CD1c-positive myeloid dendritic cell (primary cell): ENCODE results near the gene CCRL2.
A peak's percentile ranks its signal among the peaks of the same experiment; 100 is the strongest.
"Not testable (repeated sequence)": the region's sequence is repeated elsewhere in the genome, so short reads cannot be mapped to it uniquely, and the experiment has no call there.

ENCODE experiments used
- DNase-seq: peaks from one replicate; pipeline ENCODE4 v3.0.0-alpha.2; 2016; ENCODE audit errors: extremely low spot score

CCRL2 gene

DNA sequence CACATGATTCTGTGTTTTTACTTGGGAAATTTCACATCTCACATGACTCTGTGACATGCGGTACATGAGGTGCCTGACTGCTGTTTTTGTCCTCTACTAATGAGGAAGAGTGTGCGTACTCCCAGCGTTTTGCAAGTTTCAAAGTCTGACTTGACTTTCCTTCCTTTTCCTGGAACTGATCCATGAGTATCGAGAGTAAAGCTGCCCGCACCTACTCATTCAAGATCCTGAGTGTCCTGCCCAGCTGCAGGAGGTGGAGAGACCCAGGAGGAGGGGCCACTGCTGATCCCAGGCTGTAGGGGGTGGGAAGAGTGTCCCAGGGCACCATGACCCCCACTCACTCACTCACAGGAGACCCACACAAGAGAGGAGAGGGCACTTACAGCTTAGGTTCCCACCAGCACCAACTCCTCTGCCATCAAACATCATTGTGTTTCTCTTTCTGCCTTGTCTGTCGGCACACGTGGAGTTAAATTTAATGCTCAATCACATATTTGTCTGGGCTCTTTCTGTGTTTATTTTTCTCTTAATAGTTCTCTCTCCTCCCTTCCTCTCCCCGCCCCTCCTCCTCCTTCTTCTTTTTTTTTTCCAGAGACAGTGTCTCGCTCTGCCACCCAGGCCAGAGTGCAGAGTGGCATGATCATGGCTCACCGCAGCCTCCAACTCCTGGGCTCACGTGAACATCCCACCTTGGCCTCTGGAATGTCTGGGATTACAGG, 1.6 kb upstream of the CCRL2 start:
- DNase-seq, result peak; percentile 93

DNA sequence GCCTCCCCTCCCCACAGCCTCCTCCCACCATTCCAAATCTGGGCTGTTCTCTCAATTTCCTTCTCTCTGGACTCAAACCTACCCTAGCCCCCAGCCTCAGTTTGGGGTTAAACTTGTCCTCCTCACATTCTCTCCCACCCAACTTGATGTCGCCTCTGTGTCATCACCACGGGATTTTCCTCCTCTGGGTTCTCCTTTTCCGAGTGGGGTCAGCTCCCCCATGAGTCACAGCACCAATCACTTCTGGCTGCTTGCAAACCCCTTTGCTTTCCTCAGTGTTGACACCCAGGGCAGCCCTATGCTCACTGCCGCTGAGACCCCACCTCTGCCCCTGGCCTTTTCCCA, 644 bp upstream of the CCRL2 start:
- DNase-seq, result peak; percentile 94

DNA sequence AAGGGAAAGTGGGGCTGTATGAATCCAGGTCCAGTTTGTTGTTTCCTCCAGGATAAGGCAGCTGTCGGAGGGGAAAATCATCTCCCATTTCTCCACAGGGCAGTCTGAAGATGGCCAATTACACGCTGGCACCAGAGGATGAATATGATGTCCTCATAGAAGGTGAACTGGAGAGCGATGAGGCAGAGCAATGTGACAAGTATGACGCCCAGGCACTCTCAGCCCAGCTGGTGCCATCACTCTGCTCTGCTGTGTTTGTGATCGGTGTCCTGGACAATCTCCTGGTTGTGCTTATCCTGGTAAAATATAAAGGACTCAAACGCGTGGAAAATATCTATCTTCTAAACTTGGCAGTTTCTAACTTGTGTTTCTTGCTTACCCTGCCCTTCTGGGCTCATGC, 911 bp downstream of the CCRL2 start:
- no peak for DNase-seq

DNA sequence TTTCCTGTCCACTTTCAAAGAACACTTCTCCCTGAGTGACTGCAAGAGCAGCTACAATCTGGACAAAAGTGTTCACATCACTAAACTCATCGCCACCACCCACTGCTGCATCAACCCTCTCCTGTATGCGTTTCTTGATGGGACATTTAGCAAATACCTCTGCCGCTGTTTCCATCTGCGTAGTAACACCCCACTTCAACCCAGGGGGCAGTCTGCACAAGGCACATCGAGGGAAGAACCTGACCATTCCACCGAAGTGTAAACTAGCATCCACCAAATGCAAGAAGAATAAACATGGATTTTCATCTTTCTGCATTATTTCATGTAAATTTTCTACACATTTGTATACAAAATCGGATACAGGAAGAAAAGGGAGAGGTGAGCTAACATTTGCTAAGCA, 1.8 kb downstream of the CCRL2 start:
- no peak for DNase-seq

DNA sequence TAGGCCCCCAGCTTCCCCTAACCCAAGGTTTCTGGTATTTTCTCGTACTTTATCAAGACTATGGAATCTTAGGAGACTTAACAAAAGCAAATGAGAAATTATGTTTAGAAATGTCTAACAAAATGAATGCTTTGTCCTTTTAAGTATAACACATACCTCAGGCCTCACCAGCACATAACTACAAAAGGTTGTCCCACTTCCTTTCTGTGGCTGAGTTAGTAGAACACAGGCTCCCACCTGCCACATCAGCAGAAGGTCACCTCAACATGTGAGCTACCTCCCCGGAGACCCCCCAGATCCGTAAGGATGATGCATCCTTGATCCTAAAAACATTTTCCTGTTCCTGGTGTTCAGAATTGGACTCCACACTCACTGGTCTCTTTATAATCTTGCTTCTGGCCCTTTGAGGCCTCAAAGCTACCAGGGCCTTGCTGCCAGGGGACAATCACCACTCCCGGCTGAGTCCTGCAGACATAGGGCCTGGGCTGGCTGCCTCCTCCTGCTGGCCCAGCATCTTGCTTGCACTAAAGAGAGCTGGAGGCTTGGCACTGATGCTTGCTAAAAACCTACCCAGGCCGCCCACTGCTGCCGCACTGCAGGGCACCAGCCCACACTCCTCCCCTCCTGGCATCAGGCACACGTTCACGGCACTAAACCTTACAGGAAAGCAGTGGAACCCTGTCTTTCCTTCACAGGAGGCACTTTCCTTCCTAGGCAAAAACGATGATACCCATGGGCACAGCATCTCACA, 2.9 kb downstream of the CCRL2 start:
- DNase-seq, result no peak

DNA sequence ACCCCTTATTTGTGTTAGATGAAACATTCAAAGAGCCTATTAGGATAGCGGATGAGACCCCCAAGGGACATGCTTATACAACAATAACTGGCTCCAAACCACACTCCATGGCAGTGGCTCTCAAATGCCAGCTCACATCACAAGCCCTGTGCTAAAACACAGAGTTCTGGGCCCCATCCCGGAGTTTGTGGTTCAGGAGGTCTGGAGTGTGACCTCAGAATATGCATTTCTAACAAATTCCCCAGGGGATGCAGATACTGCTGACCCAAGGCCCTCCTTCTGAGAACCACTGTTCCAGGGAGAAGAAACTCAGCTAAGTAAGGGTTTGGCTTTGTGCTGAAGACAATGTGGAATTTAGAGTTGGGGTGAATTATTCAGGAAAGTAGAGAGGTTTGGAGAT, 3.6 kb downstream of the CCRL2 start:
- no peak for DNase-seq

DNA sequence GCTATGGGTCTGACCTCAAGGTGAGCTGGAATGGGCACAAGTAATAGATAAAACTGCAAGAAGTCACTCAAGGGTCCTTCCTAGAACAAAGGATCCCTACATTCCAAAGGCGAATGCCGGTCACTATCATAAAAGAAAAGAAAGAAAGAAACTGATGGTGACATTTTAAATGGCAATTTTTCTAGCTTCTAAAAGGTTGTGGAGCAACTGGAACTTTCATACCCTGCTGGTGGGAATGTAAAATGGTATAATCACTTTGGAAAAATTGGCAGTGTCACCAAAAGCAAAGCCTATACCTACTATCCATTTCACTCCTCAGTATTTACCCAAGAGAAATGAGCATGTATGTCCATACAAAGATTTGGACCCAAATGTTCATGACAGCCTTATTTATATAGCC, 4.2 kb downstream of the CCRL2 start:
- no peak for DNase-seq

DNA sequence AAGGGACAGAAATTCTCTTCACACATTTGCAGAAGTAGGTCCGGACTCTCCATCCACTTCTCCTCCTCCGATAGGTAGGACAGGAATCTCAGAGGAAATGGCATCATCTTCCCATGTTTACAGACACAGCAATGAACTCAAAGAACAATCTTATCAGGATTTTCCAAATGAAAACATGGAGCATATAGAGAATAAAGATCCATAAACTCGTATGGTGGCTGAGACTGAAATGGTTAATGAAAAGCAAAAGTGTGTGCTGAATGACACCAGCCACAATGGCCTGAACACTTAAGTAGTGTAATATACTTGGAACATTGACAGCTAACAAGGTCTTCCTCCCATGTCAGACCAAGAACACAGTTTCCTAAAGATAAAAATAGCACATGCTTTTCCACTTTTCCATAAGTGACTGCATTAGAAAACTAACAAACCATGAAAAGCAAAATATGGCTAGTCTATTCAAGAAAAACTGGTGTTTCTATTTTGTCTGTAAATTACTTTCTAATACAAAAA, 5.8 kb downstream of the CCRL2 start:
- no peak for DNase-seq

DNA sequence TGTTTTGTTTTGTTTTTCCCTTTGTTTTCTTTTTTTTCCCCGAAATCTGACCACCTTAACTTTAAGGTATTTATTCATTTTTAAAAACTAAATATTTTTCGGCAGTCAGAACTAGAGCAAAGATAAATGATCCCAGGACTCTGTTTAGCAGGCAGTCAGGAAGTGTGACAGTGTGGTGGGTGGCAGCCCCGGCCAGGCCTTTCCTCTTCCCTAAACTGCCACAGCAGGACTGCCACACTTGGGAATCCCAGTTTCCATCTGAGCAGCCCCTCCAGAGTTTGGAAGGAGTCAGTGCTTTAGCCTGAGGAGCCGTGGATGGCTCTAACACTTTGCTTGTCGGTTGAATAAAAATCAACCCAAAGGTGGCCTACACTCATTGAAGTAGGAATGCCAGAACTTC, 6.9 kb downstream of the CCRL2 start:
- DNase-seq, result peak; percentile 49

DNA sequence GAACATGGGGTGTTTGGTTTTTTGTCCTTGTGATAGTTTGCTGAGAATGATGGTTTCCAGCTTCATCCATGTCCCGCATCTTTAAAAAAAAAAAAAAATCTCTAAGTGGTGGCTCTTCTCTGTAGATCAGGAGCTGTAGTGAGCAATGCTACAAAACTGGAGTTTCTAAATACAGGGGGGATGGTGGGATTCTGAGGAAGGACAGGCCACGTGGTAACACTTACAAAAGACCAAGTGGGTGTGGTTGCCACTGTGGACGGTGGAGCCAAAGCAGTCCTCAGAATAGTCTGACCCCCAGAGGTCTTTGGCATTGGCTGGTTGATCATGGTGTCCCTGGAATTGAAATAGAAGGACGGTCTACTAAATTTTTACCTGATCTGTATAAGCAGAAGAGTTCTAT, 7.7 kb downstream of the CCRL2 start:
- peak; percentile 8 for DNase-seq

DNA sequence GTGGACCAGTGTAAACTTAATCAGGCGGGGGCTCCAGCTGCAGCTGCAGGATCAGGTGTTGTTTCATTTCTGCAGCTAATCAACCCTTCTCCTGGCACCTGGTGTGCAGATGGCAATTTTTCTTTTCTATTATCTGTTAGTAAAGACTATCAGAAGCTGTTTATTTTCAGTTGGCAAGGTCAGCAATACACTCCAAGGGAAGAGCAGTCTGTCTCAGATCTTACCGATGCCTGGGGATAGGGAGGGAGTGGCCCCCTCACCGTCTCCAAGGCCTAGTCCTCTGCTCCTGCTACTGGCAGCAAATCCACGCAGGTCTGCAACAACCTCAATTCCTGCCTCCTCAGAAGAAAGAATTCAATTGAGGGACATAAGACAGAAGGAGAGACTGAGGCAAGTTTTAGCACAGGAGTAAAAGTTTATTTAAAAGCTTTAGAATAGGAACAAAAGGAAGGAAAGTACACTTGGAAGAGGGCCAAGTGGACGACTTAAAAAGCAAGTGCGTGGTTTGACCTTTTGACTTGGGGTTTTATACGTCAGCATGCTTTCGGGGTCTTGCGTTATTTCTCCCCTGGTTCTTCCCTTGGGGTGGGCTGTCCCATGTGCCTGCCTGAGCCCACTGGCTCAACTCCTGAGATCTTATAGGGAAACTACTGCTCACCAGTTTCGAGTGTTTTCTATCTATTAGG, 9.2 kb downstream of the CCRL2 start:
- DNase-seq, result peak; percentile 18

DNA sequence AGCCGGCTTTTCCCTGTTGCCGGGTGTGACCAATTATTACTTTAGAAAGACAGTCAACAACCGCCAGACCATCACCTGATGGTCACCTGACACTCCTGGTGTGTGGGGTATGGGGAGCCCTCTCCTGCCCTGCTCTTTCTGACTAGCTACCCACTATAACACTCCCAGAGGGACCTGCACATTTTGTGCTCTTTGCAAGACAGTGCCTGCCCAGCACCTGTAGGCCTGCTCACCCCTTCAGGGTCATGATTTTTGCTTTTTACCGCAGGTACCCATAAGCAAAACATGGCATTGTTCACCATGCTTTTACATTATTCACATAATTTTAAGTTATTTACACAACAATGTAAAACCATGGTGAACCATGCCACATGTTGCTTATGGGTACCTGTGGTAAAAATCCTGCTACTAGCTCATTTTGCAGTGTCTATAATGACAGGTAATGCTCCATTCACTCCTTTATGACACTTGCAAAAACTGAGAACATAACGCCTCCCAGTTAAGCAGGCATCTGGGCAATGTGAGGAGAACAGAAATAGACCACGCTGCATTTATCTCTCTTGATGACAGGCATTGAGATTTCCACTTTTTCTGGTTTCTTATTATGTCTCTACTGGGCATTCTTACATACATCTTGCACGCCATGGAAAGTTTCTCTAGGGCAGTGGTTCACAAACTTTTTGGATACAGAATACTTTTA, 9.9 kb downstream of the CCRL2 start:
- DNase-seq, result no peak

DNA sequence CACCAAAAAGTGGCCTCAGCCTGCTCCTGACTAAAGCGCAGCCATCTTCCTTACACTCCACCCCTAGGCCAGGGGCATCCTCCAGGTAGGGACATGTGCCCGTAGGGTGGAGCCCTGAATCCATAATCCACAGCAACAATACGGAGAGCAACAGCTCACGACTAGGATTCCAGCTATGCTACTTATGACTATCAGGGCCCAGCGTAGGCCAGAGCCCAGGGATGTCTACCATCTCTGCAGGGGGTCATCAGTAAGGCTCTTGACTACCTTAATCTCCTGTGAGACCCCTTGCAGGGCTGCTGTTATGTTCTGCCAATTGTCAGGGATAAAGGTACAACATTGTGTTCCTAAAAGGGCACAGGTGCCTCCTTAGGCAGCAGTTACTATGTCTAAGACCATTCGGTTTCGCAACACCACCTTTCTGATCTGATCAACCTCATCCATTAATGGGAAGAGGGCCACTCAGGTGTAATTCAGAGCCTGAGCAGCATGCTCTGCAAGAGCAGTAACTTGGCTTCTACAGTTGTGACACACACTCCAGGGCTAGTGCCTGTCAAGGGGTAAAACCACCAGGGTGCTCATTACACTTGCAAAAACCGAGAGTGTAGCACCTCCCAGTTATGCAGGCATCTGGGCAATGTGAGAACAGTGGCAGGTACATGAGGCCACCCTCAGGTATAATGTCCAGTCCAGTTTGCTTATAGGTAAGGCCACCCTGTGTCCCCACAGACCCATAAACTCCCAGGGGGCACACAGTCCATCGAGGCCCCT, 11.0 kb downstream of the CCRL2 start:
- no peak for DNase-seq

DNA sequence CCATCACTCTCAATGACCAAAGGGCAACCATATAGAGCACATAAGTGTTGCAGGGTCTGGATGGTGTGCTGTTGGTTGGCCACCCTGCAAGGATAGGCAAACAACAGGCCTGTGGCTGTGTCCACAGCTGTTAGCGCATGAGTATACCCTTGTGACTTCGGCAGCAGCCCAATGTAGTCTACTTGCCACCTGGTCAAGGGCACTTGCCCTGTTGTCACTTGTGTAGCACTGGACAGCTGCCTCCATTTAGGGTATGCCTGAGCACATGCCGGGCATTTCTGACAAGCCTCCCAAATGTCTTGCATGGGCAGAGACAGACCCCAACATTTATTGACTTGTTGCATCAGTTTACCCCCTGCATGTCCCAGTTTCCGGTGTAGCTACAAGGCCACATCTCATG, 12.8 kb downstream of the CCRL2 start:
- DNase-seq, result no peak

DNA sequence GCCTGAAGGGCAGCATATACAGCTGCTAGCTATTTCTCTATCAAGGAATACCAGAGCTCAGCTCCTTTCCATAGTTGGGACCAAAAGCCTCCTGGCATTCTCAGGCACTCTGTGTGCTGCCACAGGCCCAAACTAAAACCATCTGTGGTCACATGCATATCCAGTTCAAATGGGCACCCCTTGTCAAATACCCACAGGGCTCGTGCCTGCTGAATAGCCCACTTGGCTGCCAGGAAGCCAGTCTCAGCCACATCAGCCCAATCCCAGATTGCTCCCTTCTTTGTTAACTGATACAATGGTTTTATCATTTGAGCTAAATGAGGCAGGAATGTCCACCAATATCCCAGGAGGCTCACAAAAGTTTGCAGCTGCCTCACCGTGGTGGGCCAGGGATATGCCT, 13.9 kb downstream of the CCRL2 start:
- no peak for DNase-seq

DNA sequence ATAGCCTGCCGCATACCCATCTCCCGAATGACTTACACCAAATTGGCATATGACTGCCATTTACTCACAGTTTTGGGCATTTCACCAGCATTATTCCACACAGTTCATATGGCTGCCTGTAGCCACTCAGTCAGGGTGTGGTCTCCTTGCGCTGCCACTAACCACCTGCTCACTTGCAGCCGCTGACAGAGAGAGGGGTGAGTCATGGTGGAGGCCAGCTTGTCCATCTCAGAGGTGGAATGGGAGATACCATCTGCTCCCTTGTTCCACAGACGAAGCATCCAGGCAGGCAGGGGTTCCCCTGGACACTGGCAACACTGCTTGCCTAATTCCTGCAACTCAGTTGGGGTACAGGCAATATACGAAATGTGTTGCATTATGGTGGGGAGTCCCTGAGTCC, 15.6 kb downstream of the CCRL2 start:
- DNase-seq, result no peak

DNA sequence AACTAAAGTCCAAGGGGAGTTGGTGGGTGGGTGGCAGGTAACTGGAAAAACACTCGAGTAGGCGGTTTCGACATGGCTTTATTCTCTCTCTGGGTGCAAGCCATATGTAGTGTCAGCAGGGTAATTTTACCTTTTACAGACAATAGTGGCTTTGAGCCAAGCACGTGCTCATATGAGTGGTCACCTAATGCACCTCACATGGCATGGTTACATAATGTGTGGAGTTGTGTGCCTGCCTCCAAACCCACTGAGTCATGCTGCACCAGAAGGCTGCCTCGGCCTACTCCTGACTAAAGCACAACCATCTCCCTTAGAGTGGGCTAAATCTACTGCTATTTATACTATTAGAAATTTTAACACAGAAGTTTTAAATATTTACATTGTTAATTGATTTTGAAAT, 16.5 kb downstream of the CCRL2 start:
- DNase-seq, result no peak

DNA sequence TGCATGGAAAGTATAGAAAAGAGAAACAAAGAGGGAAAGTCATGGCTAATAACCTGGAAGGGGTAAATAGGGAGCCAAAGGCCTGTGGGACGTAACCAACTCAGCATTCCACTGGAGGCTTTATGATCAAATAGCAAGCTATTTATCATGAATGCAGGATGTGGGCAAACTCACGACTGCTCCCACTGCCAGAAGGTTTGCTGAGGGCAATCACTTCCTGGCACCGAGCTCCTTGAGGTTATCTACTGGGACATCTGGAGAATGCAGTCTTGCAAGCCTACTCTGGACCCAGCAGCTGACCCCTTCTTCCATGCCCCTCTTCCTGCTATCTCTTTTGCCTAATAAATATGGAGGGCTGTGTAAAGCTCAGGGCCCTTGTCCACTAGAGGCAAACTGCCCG, 19.4 kb downstream of the CCRL2 start:
- not testable (repeated sequence) for DNase-seq

DNA sequence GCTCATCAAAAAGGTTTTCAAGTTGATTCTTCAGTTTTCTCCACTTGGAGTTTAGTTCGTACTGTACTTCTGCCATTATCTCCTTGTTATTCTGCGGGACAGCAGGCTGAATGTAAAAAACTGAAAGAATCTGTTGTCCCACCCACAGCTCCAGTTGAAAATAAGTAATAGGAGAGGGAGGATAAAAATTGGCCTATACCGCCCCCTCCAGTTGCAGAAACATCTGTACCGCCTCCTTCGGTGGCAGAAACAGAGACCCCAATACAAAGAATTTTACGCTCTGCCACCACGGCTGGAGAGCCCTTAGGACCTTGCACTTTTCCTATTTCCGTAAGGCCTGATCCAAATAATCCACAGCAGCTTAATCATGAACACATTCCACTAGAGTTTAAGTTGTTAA, 20.3 kb downstream of the CCRL2 start:
- not testable (repeated sequence) for DNase-seq

DNA sequence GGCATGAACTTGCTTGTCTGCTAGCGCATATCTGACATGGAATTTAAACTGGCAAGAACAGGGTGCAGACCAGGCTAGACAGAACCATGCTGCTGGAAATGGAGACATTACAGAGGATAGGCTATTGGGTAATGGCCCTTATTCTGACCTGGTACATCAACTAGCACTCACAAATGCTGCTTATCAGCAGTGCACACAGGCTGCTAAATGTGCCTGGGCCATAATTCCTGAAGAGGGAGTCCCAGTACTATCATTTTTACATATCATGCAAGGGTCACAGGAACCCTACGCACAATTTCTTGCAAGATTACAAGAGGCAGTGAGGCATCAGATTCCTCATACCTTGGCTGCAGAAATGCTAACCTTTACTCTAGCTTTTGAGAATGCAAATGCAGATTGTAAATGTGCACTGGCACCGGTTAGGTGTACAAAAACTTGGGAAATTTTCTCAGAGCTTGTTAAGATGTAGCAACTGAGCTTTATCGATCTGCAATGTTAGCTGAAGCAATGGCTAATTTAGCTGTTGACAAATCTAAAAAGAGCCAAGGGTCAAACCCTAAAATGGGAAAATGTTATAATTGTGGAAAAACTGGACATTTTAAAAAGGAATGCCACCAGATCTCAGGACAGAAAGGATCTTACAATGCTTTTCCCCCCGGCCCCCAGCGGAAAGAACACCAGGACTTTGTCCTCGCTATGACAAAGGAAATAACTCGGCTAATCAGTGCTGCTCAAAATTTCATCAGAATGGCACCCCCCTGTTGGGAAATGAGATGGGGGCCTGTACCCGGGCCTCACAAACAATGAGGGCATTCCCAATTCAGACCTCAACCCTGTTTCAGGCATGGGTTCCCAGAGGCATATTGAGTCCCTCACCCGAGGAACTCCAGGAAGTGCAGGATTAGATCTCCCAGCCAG, 21.1 kb downstream of the CCRL2 start:
- no peak for DNase-seq
